ENCODE results near the gene PDE3B. TPM values are rescaled to one million over a fixed set of nuclear protein-coding genes. Genes with fewer than 3 reads are reported as not detected.

The PDE3B gene
- total and polyA plus RNA-seq, 2 of the 4 experiments (the other 2 are of a cell fraction) = 0.21 to 1.3 TPM

DNA sequence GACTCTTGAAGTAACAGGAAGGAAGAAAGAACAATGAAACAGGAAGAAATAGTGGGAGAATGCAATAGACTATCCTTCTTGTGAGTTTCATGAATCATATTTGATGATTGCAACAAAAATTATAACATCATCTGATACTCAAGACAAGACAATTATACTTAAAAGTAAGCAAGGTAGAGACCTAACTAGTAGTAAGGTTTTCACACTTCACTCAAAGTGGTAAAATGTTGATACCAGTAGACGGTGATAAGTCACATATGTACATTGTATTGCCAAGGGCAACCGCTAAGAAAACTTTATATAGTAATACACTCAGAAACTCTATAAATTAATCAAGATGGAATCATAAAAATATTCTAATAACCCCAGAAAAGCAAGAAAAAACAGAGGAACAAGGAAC, 140.6 kb downstream of the PDE3B start:
- POLR2A ChIA-PET (ENCODE audit: unreplicated experiment) = no interaction called here
- no peaks in the 10 kb centered on the region for H4K20me1 ChIP-seq (ENCODE audit: insufficient read depth, low read length)
- WGBS, 2 experiments (ENCODE audit: extremely low coverage in 2 of 2, insufficient read length in 1 of 2) = no CpG with 5 or more reads among the region's 2 CpGs

More for the DNA sequence above, 140.6 kb downstream of the PDE3B start:
- Histone ChIP-seq H3K4me2 (ENCODE audit: low read depth, low read length) (no peak overlapping the region), H3K4ac (ENCODE audit: low read depth, low read length) (no peak overlapping the region), H4K8ac (ENCODE audit: low read depth in 2 of 2, low read length in 2 of 2) (no peak overlapping the region), H3K27ac (ENCODE audit: insufficient read depth, low read length) (no peak overlapping the region), H3K23ac (ENCODE audit: low read depth, low read length) (no peak overlapping the region), H2BK15ac (ENCODE audit: low read depth, low read length) (no peak overlapping the region), H2BK120ac (ENCODE audit: low read depth, low read length) (no peak overlapping the region), H2AK5ac (ENCODE audit: low read depth, low read length) (no peak overlapping the region), H3K18ac (ENCODE audit: low read depth, low read length) (no peak overlapping the region), H2BK5ac (ENCODE audit: low read depth, low read length, poor library complexity, severe bottlenecking) (no peak overlapping the region), H2AFZ (replicated peaks; ENCODE audit: low read length, poor library complexity) (no peak overlapping the region), H3K79me1 (ENCODE audit: low read depth in 1 of 2, low read length in 2 of 2) (no peaks in the 10 kb centered on the region), H3K4me3 (ENCODE audit: insufficient read depth, low read depth, low read length) (no peak overlapping the region), H4K5ac (ENCODE audit: low read depth, low read length) (no peak overlapping the region), H3K14ac (replicated peaks; ENCODE audit: low read depth, low read length) (no peak overlapping the region), H3K4me1 (ENCODE audit: control insufficient read depth, insufficient read depth, low read length) (no peaks in the 10 kb centered on the region), H3K36me3 (ENCODE audit: control insufficient read depth, insufficient read depth, low read length) (no peaks in the 10 kb centered on the region), H3K9ac (ENCODE audit: low read depth, low read length) (no peak overlapping the region), H3K56ac (ENCODE audit: extremely low read depth, insufficient read depth, low read length) (no peak overlapping the region), H3K9me3 (ENCODE audit: control insufficient read depth, insufficient read depth, low read length) (no peaks in the 10 kb centered on the region), H4K91ac (ENCODE audit: insufficient read depth, low read depth, low read length) (no peak overlapping the region), H2BK20ac (ENCODE audit: low read depth, low read length) (no peak overlapping the region), H2AK9ac (replicated peaks; ENCODE audit: low read depth, low read length, poor library complexity) (no peak overlapping the region), H3K9me1 (ENCODE audit: insufficient read depth, low read length) (no peaks in the 10 kb centered on the region), H3K27me3 (ENCODE audit: control insufficient read depth, insufficient read depth, low read length) (no peaks in the 10 kb centered on the region)
- CTCF ChIA-PET = no interaction called here
- ATAC-seq (ENCODE audit: low read depth) (no peak), DNase-seq (no peak)
- intact Hi-C loops (cut with micrococcal nuclease) = no loop called here
- in situ Hi-C loops (cut with MboI; ENCODE audit: low sequenced_read_pairs) = no loop called here
- no peak for TF ChIP-seq CHD1 (IDR thresholded peaks at IDR 0.05; ENCODE audit: low read depth, low read length)
- TF ChIP-seq USF2 (IDR thresholded peaks at IDR 0.05; ENCODE audit: low read depth, low read length) = no peak
- no peak for TF ChIP-seq MXI1 (IDR thresholded peaks at IDR 0.05; ENCODE audit: borderline replicate concordance, low read depth, low read length)
- TF ChIP-seq RFX5 (IDR thresholded peaks at IDR 0.05; ENCODE audit: low read depth, low read length) = no peak
- TF ChIP-seq BHLHE40 (IDR thresholded peaks at IDR 0.05; ENCODE audit: low read depth, low read length) = no peak
- TF ChIP-seq RCOR1 (IDR thresholded peaks at IDR 0.05; ENCODE audit: insufficient replicate concordance, low read length) = no peak
- no TSS peak for BruUV-seq (replicated peaks)
- dilution Hi-C loops (cut with HindIII; ENCODE audit: low sequenced_read_pairs, unreplicated experiment) = no loop called here

Measured in IMR-90 (cell line).